Right atrium auricular region (tissue), 2 donors: Measurements from ENCODE around the gene GMDS. TPM values are rescaled to one million over a fixed set of nuclear protein-coding genes. Genes with fewer than 3 reads are reported as not detected.
A peak's percentile ranks its signal among the peaks of the same experiment; 100 is the strongest.

Source experiments
- DNase-seq: peaks from one replicate; pipeline ENCODE4 v3.0.0-alpha.2; 2019; ENCODE audit warnings: low spot score
- H3K27ac ChIP-seq, 2 donors: fragments of 200-600 bp; sonication (generic); 1 replicate in 1 of 2; 2 replicates in 1 of 2; pipeline ENCODE4 v1.5.1; 2016 to 2019
- H3K27me3 ChIP-seq, 2 donors: fragments of 200-600 bp; sonication (generic); one replicate each; pipeline versions ENCODE4 v1.5.1 to v1.6.0; 2017 to 2019
- H3K36me3 ChIP-seq: fragments of 200-600 bp; sonication (generic); one replicate; pipeline ENCODE4 v1.5.1; 2016
- H3K4me1 ChIP-seq, 2 donors: fragments of 200-600 bp; sonication (generic); one replicate each; pipeline versions ENCODE4 v1.5.1 to v1.6.0; 2017 to 2019
- H3K4me3 ChIP-seq, 2 donors: fragments of 200-600 bp; sonication (generic); 1 replicate in 1 of 2; 2 replicates in 1 of 2; pipeline ENCODE4 v1.5.1; 2017 to 2019; ENCODE audit warnings: mild to moderate bottlenecking in 1 of 2, moderate library complexity in 1 of 2
- H3K9me3 ChIP-seq, 2 donors: fragments of 200-600 bp; sonication (generic); one replicate each; pipeline ENCODE4 v1.5.1; 2019
- total RNA-seq, 2 donors: library from RNA; depleted of rRNA; stranded (reverse); fragments of >200 nt; gene quantifications; one replicate each; pipeline ENCODE4 v1.1.0, GENCODE V29; 2016
- TF ChIP-seq, protein P1 (sequence below), 2 donors: fragments of 200-600 bp; sonication (generic); IDR thresholded peaks; one replicate each; pipeline ENCODE4 v1.5.1; 2019; ENCODE audit warnings: antibody characterized with exemption in 2 of 2

The GMDS gene
- total RNA-seq, 2 donors from 2014 or later = 11.1 to 11.8 TPM

GRCh38 chr6:1597121-1597744, 648.2 kb downstream of the GMDS start:
- no peak for DNase-seq
- Histone ChIP-seq H3K27me3 (no peaks in the 10 kb centered on the region), H3K4me1 (peaks cover 0 to 8% of the 10 kb centered on the region in 2 donors), H3K9me3 (no peaks in the 10 kb centered on the region), H3K4me3 (no peak overlapping the region), H3K36me3 (no peaks in the 10 kb centered on the region), H3K27ac (no peak overlapping the region)
- TF ChIP-seq, protein P1, sequence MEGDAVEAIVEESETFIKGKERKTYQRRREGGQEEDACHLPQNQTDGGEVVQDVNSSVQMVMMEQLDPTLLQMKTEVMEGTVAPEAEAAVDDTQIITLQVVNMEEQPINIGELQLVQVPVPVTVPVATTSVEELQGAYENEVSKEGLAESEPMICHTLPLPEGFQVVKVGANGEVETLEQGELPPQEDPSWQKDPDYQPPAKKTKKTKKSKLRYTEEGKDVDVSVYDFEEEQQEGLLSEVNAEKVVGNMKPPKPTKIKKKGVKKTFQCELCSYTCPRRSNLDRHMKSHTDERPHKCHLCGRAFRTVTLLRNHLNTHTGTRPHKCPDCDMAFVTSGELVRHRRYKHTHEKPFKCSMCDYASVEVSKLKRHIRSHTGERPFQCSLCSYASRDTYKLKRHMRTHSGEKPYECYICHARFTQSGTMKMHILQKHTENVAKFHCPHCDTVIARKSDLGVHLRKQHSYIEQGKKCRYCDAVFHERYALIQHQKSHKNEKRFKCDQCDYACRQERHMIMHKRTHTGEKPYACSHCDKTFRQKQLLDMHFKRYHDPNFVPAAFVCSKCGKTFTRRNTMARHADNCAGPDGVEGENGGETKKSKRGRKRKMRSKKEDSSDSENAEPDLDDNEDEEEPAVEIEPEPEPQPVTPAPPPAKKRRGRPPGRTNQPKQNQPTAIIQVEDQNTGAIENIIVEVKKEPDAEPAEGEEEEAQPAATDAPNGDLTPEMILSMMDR (IDR thresholded peaks at IDR 0.05) = no peak

- Histone ChIP-seq H3K27me3 (no peaks in the 10 kb centered on the region), H3K27ac (no peak overlapping the region), H3K4me3 (peak overlapping the region in 1 of 2 donors; percentile 31), H3K36me3 (no peaks in the 10 kb centered on the region), H3K9me3 (no peaks in the 10 kb centered on the region), H3K4me1 (peaks cover 0 to 8% of the 10 kb centered on the region in 2 donors)
- TF ChIP-seq, protein P1 (IDR thresholded peaks at IDR 0.05) = peak; percentile 93 to 97
- DNase-seq = peak; percentile 79
Observed at GRCh38 chr6:1596088-1596852, 649.1 kb downstream of the GMDS start.

- no peaks in the 10 kb centered on the region for H3K36me3 ChIP-seq
- no peak overlapping the region for H3K27ac ChIP-seq
- H3K4me3 ChIP-seq = peak overlapping the region in 1 of 2 donors; percentile 31
- no peak for DNase-seq
- TF ChIP-seq, protein P1 (IDR thresholded peaks at IDR 0.05) = no peak
- no peaks in the 10 kb centered on the region for H3K9me3 ChIP-seq
- H3K27me3 ChIP-seq = no peaks in the 10 kb centered on the region
- H3K4me1 ChIP-seq = peaks cover 0 to 8% of the 10 kb centered on the region in 2 donors
Observed at GRCh38 chr6:1595271-1596087, 649.9 kb downstream of the GMDS start.

DNA sequence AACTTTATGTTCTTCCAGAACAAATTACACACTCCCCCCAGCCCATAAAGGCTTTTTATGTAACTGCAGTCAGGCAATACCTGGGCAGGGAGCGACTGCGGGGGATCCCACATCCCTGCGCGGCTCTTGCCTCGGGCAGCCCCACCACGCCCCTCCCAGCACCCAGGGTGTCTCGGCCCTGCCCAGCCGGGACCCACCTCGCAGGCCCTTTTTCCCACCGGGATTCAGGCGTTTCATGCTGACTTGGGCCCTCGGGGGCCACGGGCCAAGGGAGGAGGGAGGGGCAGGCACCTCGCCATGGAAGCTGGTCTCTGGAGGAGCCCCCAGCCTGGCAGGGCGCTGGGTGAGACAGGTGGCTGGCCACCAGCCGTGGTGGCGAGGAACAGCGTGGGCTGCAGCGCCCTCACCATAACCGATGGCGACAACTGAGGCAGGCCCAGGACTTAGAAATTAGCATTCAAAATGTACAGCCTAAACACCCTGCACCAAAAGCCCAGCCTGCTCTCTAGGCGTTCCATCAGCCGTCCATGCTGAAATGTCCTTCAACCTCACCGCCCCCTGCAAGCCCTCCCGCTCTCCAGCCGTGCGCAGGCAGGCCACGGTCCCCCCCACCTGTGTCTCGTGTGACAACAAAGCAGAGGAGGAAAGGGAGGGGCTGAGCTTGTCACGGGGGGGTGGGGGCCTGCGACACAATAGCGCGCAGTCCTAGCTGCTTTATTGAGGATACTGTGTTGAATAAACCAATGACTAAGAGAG, 650.8 kb downstream of the GMDS start:
- no peaks in the 10 kb centered on the region for H3K9me3 ChIP-seq
- peaks cover 0 to 8% of the 10 kb centered on the region in 2 donors for H3K4me1 ChIP-seq
- TF ChIP-seq, protein P1 (IDR thresholded peaks at IDR 0.05) = no peak
- H3K27ac ChIP-seq = no peak overlapping the region
- no peaks in the 10 kb centered on the region for H3K36me3 ChIP-seq
- no peaks in the 10 kb centered on the region for H3K27me3 ChIP-seq
- no peak overlapping the region for H3K4me3 ChIP-seq
- no peak for DNase-seq

GRCh38 chr6:1593958-1594314, 651.5 kb downstream of the GMDS start:
- Histone ChIP-seq H3K9me3 (no peaks in the 10 kb centered on the region), H3K27ac (no peak overlapping the region), H3K36me3 (no peaks in the 10 kb centered on the region), H3K27me3 (no peaks in the 10 kb centered on the region), H3K4me1 (peaks cover 0 to 8% of the 10 kb centered on the region in 2 donors), H3K4me3 (no peak overlapping the region)
- DNase-seq = no peak
- TF ChIP-seq, protein P1 (IDR thresholded peaks at IDR 0.05) = no peak
